Stimulated activated CD4-positive, alpha-beta T cell treated with anti-CD3 and anti-CD28 coated beads, Interleukin-2, amount 100 ng/mL, for 24 hours (primary cell): Measurements from ENCODE around the gene HINT3.
"Not testable (repeated sequence)": the region's sequence is repeated elsewhere in the genome, so short reads cannot be mapped to it uniquely, and the experiment has no call there.

Experiments
- DNase-seq, 2 donors: peaks; one replicate each; pipeline ENCODE4 v3.0.0-alpha.2; 2020

HINT3 gene

GRCh38 chr6:126010040-126010439 is 53.5 kb downstream of the HINT3 start:
- no peak for DNase-seq

GRCh38 chr6:126015863-126016262 is 59.3 kb downstream of the HINT3 start:
- no peak for DNase-seq

GRCh38 chr6:126016591-126016990 is 60.0 kb downstream of the HINT3 start:
- no peak for DNase-seq

GRCh38 chr6:126017668-126018067 is 61.1 kb downstream of the HINT3 start:
- DNase-seq, result no peak

GRCh38 chr6:126020305-126021050 is 63.9 kb downstream of the HINT3 start:
- DNase-seq, result no peak

- DNase-seq, result not testable (repeated sequence)
These were observed 66.9 kb downstream of the HINT3 start for GRCh38 chr6:126023474-126023873.

- no peak for DNase-seq
These were observed 69.4 kb downstream of the HINT3 start for GRCh38 chr6:126026001-126026400.

- no peak for DNase-seq
These were observed 71.0 kb downstream of the HINT3 start for GRCh38 chr6:126027601-126028000.
